Nephron progenitor cell (in vitro differentiated cells): Measurements from ENCODE around the gene PDCD1LG2.

Experiments used
- DNase-seq: peaks from one replicate; pipeline ENCODE4 v3.0.0; 2021
- H3K27ac Mint-ChIP-seq: 2 replicates; pipeline ENCODE4 v1.8.0; 2021; ENCODE audit warnings: mild to moderate bottlenecking, moderate library complexity, mixed read lengths
- H3K27me3 Mint-ChIP-seq: 2 replicates; pipeline ENCODE4 v1.8.0; 2021; ENCODE audit warnings: mild to moderate bottlenecking, low read depth, mixed read lengths; ENCODE audit not compliant: poor library complexity
- H3K36me3 Mint-ChIP-seq: 2 replicates; pipeline ENCODE4 v1.8.0; 2021; ENCODE audit warnings: low read depth, mixed read lengths
- H3K4me1 Mint-ChIP-seq: 2 replicates; pipeline ENCODE4 v1.8.0; 2021; ENCODE audit warnings: mixed read lengths
- H3K4me3 Mint-ChIP-seq: 2 replicates; pipeline ENCODE4 v1.8.0; 2021; ENCODE audit warnings: mild to moderate bottlenecking, moderate library complexity, mixed read lengths
- H3K9me3 Mint-ChIP-seq: 2 replicates; pipeline ENCODE4 v1.8.0; 2021; ENCODE audit warnings: mild to moderate bottlenecking, moderate library complexity, mixed read lengths
- CTCF ChIP-seq: fragments of 200-600 bp; sonication (generic); IDR thresholded peaks from 2 replicates; pipeline ENCODE4 v1.5.0; 2021; ENCODE audit warnings: antibody characterized with exemption

Gene PDCD1LG2

GRCh38 chr9:5617749-5618148 lies 107.4 kb downstream of the PDCD1LG2 start:
- TF ChIP-seq CTCF, result no peak
- no peak for DNase-seq

GRCh38 chr9:5620494-5620893 lies 110.2 kb downstream of the PDCD1LG2 start:
- DNase-seq, result no peak
- Mint-ChIP-seq H3K36me3 (peaks cover 5% of the 10 kb centered on the region), H3K9me3 (no peaks in the 10 kb centered on the region), H3K4me1 (no peaks in the 10 kb centered on the region), H3K4me3 (no peak overlapping the region), H3K27me3 (peaks cover 5% of the 10 kb centered on the region), H3K27ac (no peak overlapping the region)
- no peak for TF ChIP-seq CTCF

More at GRCh38 chr9:5617749-5618148, 107.4 kb downstream of the PDCD1LG2 start:
- Mint-ChIP-seq H3K27me3 (peaks cover 5% of the 10 kb centered on the region), H3K36me3 (peaks cover 5% of the 10 kb centered on the region), H3K27ac (no peak overlapping the region), H3K9me3 (no peaks in the 10 kb centered on the region), H3K4me3 (no peak overlapping the region), H3K4me1 (no peaks in the 10 kb centered on the region)
